Measurements from ENCODE around the gene TTC34.

Gene TTC34

DNA sequence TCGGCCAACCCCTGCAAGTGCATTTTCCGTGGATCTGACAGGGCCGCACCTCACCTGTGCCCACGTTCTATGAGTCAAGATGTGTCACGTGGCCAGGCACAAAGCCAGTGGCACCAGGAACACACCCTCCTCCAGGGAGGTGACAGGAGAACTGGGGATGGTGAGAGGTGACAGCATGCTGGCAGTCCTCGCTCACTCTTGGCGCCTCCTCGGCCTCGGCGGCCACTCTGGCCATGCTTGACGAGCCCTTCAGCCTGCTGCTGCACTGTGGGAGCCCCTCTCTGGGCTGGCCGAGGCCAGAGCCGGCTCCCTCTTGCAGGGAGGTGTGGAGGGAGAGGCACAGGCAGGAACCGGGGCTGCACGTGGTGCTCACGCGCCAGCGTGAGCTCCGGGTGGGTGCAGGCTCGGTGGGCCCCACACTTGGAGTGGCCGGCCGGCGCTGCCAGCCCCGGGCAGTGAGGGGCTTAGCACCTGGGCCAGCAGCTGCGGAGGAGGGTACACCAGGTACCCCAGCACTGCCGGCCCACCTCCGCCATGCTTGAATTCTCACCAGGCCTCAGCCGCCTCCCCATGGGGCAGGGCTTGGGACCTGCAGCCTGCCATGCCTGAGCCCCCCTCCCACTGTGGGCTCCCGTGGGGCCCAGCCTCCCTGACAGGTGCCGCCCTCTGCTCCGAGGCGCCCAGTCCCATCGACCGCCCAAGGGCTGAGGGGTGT, 11.6 kb upstream of the TTC34 start:
- no peak for DNase-seq (ENCODE audit: low spot score)

DNA sequence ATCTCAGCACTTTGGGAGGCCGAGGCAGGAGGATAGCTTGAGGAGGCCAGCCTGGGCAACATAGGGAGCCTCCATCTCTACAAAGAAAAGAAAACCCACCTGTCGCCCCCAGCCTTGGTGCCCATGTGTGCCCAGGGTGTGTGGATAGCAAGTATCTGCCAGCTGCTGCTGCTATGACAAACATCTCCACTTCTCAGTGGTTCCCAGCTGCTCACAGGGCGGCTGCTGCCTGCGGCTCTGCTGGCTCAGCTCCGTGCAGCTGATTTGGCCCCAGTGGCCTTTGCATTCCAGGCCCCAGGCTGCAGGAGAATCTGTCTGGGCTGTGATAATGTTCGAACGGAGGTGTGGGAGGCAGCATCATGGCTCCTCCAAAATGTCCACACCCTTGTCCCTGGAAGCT, 10.6 kb upstream of the TTC34 start:
- DNase-seq (ENCODE audit: low spot score) = no peak

DNA sequence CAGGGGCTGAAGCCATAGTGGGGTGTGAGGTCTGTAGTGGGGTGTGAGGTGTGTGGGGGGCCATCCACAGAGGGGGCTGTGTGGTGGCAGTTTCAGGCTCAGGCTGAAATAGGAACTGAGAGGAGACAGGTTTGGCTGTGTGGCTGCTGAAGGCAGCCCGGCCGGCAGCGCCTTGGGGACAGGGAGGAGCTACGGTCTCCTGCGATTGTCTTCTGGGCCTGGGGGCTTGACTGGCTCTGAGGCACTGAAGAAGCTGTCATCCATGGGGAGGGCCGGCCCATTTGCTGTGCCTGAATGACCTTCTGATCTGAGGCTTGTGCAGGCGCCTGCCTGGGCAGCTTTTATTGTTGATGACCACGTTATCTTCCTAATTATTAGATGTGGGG, 10.0 kb upstream of the TTC34 start:
- DNase-seq (ENCODE audit: low spot score) = no peak

DNA sequence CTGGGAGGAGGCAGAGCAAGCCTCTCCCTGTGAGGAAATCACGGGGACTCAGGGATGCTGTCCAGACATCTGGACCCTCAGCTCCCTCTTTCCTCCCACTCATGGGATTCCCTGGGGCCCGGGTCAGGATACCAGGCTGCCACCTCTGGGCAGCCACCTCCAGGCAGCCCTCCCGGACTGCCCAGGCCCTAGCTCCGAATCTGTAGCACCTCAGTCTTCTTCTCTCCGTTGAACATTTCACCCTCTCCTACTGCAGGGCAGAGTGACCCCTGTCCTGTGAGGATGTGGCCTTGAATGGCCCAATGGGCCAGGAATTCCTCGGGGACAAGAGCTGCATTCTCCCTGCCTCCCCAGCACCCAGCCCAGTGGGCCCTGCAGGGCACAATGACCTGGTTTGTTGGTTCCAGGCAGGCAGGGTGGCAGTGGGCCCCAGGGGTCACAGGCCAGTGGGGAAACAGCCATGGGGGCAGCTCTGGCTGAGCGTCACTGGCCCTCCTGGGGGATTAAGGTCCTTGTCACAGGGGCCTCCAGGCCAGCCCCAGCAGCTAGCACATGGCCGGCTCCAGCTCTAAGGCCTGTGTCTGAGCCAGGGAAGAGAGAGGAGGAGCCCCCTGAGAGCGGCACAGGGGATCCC, 9.5 kb upstream of the TTC34 start:
- DNase-seq (ENCODE audit: low spot score) = no peak

DNA sequence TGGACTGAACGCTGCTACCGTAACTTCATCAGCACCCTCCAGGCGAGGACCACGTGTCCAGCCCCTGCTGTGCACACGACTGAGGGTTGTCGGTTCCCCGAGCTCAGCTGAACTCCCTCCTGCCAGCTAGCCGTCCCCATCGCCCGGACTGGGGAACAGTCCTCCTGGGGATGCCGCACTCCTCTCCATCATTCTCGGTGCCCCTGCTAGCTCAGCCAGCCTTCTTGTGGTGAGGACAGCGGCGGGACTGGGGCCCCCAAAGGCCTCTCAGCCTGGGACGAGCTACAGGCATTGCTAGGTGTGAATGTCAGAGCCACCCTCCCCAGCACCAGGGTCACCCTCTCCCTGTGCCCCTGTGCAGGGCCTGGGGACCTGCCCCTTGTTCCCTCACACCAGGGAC, 8.8 kb upstream of the TTC34 start:
- no peak for DNase-seq (ENCODE audit: low spot score)

DNA sequence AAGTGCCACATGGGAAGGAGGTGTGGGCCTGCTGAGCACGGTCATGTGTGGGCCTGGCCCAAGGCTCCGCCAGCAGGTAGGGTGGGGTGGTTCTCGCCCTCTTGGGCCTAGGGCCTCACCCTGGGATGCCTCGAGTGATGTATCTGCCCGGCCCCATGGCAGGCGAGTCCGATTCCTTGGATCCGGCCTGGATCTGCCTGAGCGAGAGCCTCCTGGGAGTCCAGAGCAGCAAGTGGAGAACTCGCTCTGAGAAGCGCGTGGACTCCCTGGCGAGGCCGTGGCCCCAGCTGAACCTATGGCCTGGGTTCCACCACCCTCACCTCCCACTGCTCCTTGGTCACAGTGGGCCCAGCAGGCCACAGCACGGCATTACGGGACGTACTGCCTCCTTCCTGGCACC, 8.2 kb upstream of the TTC34 start:
- DNase-seq (ENCODE audit: low spot score) = no peak

DNA sequence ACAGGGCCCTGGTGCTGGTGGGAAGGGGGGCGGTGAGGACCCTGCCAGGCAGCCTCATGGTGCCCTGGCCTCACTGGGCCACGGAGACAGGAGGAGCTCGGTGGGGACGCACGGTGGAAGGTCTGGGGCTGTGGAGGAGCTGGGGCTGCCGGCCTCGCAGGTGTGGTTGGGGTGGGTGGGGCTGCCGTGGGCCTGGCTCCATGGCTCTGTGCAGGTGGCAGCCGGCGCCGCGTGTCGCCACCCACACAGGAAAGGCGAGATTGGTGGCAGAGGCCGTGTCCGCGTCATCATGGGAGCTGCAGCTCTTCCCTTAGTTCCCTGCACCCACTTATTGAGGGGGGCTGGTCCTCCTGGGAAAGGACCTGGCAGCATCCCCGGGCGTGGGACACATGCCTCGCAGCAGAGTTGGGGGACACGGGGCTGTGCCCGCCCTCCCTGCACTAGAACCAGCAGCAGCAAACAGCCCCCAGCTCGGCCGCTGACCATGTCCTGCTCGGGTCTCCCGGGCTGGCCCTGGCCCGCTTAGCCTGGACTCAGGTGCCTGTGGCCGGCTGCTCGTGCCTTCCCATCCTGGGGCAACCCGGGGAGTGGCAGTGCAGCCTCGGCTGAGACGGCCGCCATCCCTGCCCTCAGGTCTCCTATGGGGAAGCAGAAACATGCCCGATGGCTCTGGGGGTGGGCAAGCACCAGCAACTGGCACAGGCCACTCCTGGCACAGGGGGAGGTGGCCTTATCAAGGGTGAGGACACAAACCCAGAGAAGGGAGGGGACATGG, 7.5 kb upstream of the TTC34 start:
- DNase-seq (ENCODE audit: low spot score) = no peak

DNA sequence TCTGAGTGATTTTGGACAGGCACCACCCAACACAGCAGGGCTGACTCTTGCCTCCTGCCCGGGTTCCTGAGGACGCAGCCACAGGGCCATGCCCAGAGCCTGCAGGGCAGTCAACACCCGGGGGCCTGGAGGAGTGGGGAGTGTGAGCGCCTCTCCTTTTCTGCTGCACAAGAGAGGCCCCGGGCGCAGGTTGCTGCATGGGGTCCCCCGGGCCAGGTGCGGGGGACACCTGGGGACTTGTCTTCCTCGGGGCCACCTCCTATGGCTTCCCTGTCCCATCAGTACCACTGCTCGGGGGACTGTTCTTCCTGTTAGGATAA, 6.9 kb upstream of the TTC34 start:
- DNase-seq (ENCODE audit: low spot score) = no peak

DNA sequence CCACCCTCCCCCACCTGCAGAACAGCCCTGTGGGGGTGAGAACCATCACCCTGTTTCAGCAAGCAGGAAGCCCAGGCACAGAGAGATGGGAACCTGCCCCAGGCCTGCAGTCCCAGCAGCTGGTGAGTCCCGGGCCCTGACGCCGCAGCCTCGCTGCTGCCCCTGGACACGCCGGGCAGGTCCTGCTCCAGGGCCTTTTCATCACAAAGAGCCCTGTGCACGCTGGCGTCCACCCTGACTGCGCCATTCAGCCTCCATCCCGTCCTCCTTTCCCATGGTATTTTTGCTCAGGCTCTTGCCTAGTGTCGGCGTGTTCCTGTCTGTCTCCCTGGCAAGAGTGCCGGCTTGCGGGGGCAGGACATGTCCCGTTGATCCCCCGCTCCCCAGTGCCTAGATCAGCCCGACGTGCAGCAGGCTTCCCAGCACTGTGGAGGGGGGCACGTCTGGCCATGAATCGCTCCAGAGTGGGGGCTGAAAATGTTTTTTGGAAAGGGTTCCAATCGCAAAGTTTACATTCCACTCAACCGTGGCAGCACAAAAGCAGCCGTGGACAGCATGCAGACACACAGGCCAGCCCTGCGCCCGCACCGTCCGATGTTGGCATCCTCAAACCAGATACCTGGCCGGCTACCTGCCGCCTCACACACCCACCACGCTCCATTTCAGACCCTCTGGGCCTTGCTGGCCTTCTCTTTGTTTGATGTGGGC, 6.3 kb upstream of the TTC34 start:
- no peak for DNase-seq (ENCODE audit: low spot score)

DNA sequence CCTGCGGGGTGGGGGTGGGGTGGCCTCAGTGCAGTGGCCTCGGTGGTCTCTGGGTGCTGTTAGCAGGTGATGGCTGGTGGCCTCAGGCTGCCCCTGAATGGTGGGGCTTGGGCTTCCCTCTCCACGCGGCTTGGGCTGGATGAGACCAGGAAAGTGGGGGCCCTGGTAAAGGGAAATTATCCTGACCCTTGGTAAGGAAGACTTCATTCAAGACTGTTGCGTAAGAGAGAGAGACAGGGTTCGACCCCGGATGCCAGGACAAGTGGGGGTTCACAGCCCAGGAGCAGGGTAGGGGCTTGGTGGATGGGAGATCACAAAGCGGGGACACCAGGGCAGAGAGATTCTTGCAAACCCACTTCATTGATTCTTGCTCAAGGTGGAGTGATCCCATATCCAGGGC, 5.5 kb upstream of the TTC34 start:
- no peak for DNase-seq (ENCODE audit: low spot score)

DNA sequence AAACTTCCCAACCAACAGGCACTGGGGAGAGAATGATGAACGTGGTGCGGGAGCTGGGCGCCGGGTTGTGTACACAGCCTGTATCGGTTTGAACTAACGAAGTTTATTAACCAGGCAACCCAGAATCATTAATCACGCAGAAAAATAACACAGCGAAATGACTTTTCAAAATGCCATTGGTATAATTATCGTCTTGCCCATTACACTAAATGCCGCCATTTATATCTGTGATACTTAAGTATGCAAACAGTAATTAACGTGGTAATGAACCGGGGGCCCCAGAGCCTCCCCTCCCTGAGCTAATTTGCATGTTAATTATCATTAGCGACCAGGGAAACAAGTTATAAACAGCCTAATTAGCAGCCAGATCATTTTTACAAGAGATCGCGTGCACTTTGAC, 5.1 kb upstream of the TTC34 start:
- DNase-seq (ENCODE audit: low spot score) = no peak

DNA sequence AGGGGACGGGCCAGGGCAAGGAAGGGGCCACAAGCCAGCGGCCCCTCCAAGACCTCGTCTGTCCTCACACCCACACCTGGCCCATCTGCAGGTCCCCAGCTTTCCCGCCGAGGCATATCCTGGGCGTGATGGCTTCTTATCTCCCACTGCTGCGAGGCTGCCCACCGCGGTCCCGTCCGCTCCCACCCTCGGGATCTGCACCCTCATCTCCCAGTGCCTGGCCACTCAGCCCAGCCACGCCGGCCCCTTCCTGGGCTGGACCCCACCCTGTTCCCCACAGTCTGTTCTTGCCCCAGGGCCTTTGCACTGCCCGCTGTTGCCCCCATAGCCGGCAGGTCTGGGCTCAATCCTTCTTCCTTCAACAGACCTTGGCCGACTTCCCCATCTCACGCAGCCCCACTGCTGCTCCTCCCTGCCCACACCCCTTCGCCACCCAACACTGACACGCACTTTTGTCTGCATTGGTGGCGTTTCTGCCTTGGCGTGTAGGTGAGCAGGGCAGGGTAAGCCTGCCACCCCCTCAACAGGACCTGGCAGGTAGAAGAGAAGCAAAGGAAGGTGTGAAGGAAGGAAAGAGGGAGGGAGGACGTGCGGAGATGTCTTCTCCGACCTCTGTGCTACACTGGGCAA, 4.4 kb upstream of the TTC34 start:
- DNase-seq (ENCODE audit: low spot score) = no peak

DNA sequence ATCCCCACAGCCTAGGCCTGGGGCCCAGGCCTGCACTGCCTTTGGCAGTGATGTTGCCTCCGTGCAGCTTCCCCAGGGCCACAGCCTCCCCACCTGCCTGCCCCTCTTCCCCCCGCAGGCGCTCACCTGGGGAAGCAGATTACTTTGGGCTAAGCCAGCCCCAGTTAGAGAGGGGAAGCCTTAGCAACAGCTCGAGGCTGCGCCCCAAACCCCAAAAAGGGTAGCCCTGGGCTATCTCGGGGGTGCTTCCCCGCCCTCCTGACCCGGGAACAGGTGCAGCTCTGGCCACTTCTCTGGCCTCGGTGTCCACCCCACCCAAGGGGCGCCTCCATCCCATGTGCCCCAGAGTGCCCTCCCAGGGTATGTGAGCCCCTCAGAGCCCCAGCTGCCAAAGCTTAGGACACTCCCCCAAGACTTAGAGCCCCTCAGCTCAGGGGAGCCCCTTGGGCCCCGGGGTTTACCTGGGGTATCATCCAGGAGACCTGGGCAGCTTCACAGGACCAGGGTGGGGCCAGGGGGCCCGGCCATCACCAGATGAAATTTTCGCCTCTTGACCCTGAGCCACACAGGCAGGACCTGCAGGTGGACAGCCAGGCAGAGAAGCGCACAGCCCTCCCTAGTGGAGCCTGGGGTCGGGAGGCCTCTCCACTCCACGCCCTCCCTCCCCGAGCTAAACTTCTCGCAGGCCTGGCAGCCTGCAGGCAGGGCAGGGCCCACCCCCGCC, 3.3 kb upstream of the TTC34 start:
- DNase-seq (ENCODE audit: low spot score) = no peak

DNA sequence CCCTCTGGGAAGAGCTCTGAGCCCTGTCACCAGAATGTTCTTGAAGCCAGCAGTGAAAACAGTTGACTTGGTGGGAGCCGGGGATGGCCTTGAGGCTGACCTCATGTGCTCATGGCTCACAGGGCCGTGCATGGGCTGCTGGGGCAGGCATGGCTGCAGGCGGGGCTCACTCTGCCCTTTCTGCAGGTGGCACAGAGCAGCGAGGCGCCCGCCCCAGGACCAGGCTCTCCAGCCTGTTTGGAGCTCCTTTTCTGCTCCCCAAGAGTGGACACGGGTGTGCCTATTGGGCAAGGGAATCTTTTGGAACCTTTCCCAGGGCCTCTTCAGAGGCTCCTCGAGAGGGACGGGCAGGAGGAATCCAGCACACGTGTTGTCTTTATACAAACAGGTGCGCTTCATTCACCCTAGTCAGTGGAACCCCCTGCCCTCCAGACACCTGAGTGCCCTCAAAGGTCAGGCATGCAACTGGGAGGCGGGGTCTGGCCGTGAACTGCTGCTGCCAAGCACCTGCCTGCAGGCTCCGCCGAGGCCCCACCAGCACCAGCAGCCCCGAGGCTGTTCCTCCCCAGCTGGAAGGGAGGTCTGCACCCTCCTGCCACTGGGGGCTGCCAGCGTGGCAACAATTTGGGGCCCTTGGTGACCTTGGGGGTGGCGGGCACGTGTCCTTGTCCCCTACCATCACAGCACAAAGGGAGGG, 2.6 kb upstream of the TTC34 start:
- DNase-seq (ENCODE audit: low spot score) = no peak

DNA sequence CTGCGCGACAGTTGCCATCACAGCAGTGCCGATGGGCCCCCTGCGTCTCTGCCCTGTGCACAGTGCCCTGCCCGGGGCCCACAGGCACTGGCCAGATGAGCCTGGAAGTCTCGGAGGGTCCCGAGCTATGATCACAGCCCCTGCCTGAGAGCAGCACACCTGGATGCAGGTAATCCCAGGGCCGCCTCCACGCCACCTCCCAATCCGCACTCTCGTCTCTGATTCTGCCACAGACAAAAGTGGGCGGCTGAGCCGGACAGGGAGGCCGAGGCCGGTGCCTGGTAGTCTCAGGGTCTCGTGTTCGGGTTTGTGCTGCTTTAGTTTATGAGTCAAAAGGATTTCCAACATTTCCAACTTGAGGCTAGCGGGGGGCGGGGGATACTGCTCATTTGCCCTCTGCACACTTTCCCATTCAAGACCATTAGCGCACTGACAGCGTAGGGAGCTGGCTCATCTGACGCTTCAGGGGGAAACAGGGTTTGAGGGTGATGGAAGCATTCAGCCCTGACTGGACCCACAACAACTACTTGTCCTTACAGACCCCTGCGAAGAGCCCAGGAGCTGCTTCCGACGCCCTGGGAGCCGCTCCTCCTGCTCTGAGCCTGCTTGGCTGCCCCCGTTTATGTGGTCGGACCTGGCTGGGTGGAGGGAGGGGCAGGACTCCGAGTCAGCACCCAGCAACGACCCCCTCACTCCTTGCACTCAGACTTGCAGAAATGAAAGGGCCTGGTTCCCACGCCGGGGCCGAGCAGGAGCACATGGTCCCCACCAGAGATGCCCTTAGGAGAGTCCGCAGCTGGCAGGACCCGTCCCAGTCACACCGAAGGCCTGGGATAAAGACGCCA, 1.8 kb upstream of the TTC34 start:
- DNase-seq (ENCODE audit: low spot score) = no peak

DNA sequence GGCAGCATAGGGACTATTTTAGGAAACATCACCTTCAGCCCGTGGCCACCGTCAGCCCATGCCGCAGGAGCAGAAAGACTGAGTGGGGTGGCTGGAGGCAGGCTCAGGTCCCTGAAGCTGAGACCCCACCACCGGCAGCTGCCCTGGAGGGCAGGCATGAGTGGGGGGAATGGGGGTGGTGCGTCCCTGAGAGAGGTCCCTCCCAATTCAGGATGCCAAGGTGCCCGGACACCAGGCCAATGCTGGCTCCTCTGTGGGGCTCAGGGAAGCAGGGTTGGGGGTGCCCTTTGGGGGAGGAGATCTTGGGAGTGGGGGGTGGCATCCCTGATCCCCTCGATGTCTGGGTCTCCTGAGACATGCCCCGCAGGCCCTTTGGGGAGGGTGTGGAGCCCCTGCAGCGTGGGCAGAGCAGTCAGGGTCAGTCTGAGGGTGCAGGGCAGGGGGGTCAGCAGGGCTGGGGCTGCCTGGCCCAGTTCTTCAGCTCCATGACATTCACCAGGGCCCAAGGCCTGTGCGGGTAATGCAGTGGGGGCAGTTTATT, 998 bp upstream of the TTC34 start:
- no peak for DNase-seq (ENCODE audit: low spot score)

DNA sequence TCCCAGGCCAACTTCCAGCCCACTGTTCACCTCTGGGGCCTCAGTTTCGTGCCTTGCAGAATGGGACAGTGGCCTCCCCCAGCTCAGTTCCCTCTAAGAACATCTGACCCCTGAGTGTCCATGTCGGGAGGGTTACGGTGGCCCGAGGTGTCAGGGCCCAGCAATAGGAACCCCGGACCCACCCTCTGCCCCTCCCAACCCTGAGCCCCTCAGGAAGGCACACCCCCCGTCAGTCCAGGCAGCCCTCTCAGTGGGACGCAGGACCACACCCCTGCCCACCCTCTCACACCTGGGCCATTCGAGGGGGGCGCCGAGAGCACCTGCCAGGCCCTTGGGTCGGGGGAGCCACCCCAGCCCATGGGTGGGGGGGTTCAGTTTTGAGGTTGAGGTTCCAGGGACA, 447 bp downstream of the TTC34 start:
- DNase-seq (ENCODE audit: low spot score) = no peak

DNA sequence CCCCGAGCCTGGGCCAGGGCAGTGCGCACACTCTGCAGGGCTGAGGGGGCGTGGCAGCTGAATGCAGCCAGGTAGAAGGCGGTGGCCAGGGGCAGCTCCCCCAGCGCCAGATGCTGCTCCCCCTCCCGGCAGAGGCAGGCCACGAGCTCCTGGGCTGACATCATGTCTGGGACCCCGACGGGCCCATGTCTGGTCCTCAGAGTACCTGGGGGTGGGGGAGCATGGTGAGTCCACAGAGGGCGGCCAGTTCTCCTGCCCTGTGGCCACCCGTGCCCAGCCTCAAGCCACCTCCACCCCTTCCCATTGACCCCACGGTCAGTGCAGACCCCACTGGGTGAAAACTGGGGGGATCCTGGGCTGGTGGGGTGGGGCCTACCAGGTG, 838 bp downstream of the TTC34 start:
- DNase-seq (ENCODE audit: low spot score) = no peak

DNA sequence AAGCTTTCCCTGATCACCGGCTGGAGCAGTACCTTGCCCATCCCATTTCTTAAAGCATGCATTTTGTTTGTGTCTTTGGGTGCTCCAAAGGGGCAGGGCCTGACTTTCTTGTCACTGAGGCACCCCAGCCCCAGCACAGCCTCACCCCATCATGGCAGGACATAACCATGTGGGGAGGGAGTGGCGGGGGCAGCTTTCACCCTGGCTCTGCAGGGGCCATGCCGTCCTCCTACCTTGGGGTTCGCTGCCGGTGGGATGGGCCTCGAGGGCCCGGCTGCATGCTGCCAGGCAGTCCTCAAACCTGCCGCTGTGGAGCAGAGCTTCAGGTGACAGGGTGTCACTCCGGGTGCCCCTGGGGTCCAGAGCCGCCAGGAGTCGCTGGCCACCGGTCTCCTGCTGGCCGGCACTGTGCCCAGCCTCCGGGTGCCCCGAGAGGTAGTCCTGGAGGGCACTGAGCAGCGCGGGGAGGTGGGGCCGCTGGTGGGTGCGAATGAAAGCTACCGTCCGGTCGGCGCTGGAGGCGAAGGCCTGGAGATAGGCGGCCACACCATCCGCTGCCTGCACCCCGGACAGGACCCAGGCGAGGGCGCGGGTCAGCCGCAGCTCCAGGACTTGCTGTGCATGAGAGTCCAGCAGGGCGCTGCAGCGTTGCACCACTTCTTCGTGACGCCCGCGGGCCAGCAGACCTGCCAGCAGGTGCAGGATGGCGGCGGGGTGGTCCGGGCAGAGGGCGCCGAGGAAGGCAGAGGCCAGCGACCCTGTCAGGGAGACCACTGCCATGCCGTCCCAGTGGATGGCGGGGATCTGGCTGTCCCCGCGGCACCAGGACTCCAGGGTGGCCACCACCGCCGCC, 1.5 kb downstream of the TTC34 start:
- DNase-seq (ENCODE audit: low spot score) = no peak

Measured in hematopoietic multipotent progenitor cell treated with erythropoietin and hydrocortisone succinate and interleukin-3 and kit ligand, for 15 days (in vitro differentiated cells).